T-helper 17 cell (primary cell): Measurements from ENCODE around the gene STXBP1. TPM values are rescaled to one million over a fixed set of nuclear protein-coding genes. Genes with fewer than 3 reads are reported as not detected.

Experiments used
- ATAC-seq: fragments of 150-1000 bp; cut with Tn5 transposase; 2 replicates; pipeline ENCODE4 v1.10.0; 2021; ENCODE audit warnings: mild to moderate bottlenecking, moderate library complexity
- DNase-seq, 3 donors: peaks; one replicate each; pipeline versions ENCODE4 v3.0.0 to v3.0.0-alpha.2; 2020 to 2021
- H3K9me3 ChIP-seq: one replicate; pipeline ENCODE4 v1.7.0; 2013; ENCODE audit warnings: low read length, mild to moderate bottlenecking; ENCODE audit not compliant: control insufficient read depth, poor library complexity, severe bottlenecking
- H3K27ac Mint-ChIP-seq: one replicate; pipeline ENCODE4 v1.8.0; 2022; ENCODE audit warnings: mild to moderate bottlenecking, moderate library complexity, mixed read lengths
- H3K27me3 Mint-ChIP-seq: one replicate; pipeline ENCODE4 v1.8.0; 2022; ENCODE audit warnings: mixed read lengths
- H3K36me3 Mint-ChIP-seq: one replicate; pipeline ENCODE4 v1.8.0; 2022; ENCODE audit warnings: low read depth, mixed read lengths
- H3K4me1 Mint-ChIP-seq: one replicate; pipeline ENCODE4 v1.8.0; 2022; ENCODE audit warnings: mild to moderate bottlenecking, mixed read lengths
- H3K4me3 Mint-ChIP-seq: one replicate; pipeline ENCODE4 v1.8.0; 2022; ENCODE audit warnings: mild to moderate bottlenecking, moderate library complexity, mixed read lengths
- total RNA-seq, 4 donors: library from RNA in 2 of 4; stranded (reverse) in 2 of 4; gene quantifications; one replicate each; pipeline ENCODE4 v1.2.3 and lab custom pipeline; 2022 to 2026

STXBP1 gene
- total RNA-seq, 2 donors from 2014 or later: 6.3 to 8.4 TPM

- DNase-seq (no peak), ATAC-seq (no peak)
- H3K9me3 ChIP-seq: no peaks in the 10 kb centered on the region
- no peaks in the 10 kb centered on the region for H3K27me3 Mint-ChIP-seq
- H3K4me3 Mint-ChIP-seq: no peak overlapping the region
- H3K36me3 Mint-ChIP-seq: no peaks in the 10 kb centered on the region
- H3K4me1 Mint-ChIP-seq: peaks cover 12% of the 10 kb centered on the region
- no peak overlapping the region for H3K27ac Mint-ChIP-seq
These were observed 117.6 kb downstream of the STXBP1 start for GRCh38 chr9:127729522-127730256.

GRCh38 chr9:127730262-127730661 lies 118.2 kb downstream of the STXBP1 start:
- H3K4me1 Mint-ChIP-seq: peaks cover 13% of the 10 kb centered on the region
- H3K36me3 Mint-ChIP-seq: no peaks in the 10 kb centered on the region
- no peak overlapping the region for H3K27ac Mint-ChIP-seq
- ATAC-seq (no peak), DNase-seq (no peak)
- no peaks in the 10 kb centered on the region for H3K27me3 Mint-ChIP-seq
- no peaks in the 10 kb centered on the region for H3K9me3 ChIP-seq
- H3K4me3 Mint-ChIP-seq: no peak overlapping the region

DNA sequence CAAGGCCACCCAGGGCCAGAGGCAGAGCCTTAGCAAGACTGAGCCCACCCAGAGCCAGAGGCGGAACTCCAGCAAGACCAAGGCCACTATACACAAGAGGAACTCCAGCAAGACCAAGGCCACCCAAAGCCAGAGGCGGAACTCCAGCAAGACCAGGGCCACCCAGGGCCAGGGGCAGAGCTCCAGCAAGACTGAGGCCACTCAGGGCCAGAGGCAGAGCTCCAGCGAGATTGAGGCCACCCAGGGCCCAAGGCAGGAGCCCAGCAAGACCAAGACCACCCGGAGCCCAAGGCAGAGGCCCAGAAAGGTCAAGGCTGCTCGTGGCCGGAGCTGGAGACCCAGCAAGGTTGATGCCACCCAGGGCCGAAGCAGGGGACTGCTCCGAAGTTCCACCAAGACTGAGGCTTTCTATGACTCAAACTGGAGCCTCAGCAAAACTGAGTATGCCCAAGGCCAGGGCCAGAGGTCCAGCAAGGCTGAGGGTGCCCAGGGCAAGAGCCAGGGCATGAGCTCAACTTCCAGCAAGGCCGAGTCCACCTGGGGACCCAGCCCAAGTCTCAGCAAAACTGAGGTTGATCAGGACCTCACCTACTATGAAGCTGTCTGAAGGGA lies 118.8 kb downstream of the STXBP1 start:
- Mint-ChIP-seq H3K4me3 (no peak overlapping the region), H3K27ac (peak overlapping the region; percentile 43), H3K4me1 (peaks cover 14% of the 10 kb centered on the region), H3K27me3 (no peaks in the 10 kb centered on the region), H3K36me3 (no peaks in the 10 kb centered on the region)
- H3K9me3 ChIP-seq: no peaks in the 10 kb centered on the region
- DNase-seq: no peak
- ATAC-seq: no peak

DNA sequence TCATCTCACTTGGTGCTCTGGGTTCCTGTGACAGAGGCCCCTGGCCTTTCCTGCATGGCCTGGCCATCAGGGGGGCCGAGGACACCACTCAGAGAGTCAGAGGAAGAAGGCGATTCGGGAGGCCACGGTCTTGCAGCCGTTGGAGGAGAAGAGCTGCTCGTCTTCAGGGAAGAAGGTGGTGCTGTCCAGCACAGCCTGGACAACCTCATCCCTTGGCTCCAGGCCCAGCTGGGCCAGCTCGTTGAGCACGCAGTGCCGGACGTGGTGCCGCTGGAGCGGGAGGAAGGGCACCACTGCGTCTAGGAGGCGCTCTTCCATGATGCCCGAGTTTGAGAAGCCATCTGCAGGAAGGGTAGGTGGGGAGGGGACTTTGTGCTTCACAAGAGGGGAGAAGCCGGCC lies 119.9 kb downstream of the STXBP1 start:
- peak overlapping the region; percentile 43 for H3K27ac Mint-ChIP-seq

GRCh38 chr9:127732444-127732843 lies 120.4 kb downstream of the STXBP1 start:
- ATAC-seq (no peak), DNase-seq (no peak)
- H3K36me3 Mint-ChIP-seq: no peaks in the 10 kb centered on the region
- H3K4me3 Mint-ChIP-seq: no peak overlapping the region
- no peaks in the 10 kb centered on the region for H3K27me3 Mint-ChIP-seq
- H3K9me3 ChIP-seq: no peaks in the 10 kb centered on the region
- H3K27ac Mint-ChIP-seq: no peak overlapping the region
- H3K4me1 Mint-ChIP-seq: peaks cover 14% of the 10 kb centered on the region

More for the DNA sequence above, 119.9 kb downstream of the STXBP1 start:
- Mint-ChIP-seq H3K27me3 (no peaks in the 10 kb centered on the region), H3K36me3 (no peaks in the 10 kb centered on the region), H3K4me3 (no peak overlapping the region), H3K4me1 (peaks cover 14% of the 10 kb centered on the region)
- ATAC-seq (no peak), DNase-seq (no peak)
- no peaks in the 10 kb centered on the region for H3K9me3 ChIP-seq

- H3K4me3 Mint-ChIP-seq: peak overlapping the region; percentile 25
- H3K27ac Mint-ChIP-seq: peak overlapping the region; percentile 37
- H3K9me3 ChIP-seq: no peaks in the 10 kb centered on the region
- DNase-seq (no peak), ATAC-seq (no peak)
- H3K4me1 Mint-ChIP-seq: peaks cover 14% of the 10 kb centered on the region
- no peaks in the 10 kb centered on the region for H3K27me3 Mint-ChIP-seq
- H3K36me3 Mint-ChIP-seq: peaks cover 3% of the 10 kb centered on the region
These were observed 121.5 kb downstream of the STXBP1 start for GRCh38 chr9:127733614-127734013.

DNA sequence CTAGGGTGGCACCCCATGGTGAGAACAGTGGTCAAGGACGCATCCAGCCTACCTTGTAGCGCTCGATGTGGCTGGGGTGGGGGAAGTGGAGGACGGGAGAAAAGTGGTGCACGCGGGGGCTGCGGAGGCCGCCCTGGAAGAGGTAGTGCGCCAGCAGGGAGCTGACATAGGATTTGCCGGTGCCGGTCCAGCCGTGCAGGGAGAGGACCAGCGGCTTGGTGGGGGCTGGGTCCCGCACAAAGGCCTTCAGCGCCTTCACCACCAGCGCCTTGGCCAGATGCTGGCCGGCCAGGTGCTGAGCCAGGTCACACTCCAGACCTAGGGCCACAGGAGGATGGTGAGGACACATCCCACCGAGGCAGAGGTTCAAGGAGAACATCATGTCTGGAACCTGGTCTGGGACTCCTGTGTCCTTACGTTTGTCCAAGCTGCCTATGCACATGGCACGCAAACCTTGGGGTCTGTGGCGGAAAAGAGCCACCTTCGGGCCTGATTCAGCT lies 122.2 kb downstream of the STXBP1 start:
- H3K36me3 Mint-ChIP-seq: peaks cover 3% of the 10 kb centered on the region
- ATAC-seq: no peak

GRCh38 chr9:127734747-127735529 lies 122.9 kb downstream of the STXBP1 start, which contains the start of gene TOR2A:
TOR2A (minus strand) TSS chr9:127735294; CDS start chr9:127735270, 24 bp downstream.
- Mint-ChIP-seq H3K27ac (peak within 1 kb of the TSS; percentile 95), H3K4me1 (peaks cover 13% of the 10 kb centered on the region), H3K36me3 (peaks cover 3% of the 10 kb centered on the region), H3K27me3 (no peaks in the 10 kb centered on the region), H3K4me3 (peak within 1 kb of the TSS; percentile 94)
- DNase-seq (peak; percentile 98 to 99 (median 99)), ATAC-seq (peak; percentile 94)
- no peaks in the 10 kb centered on the region for H3K9me3 ChIP-seq

More for the DNA sequence above, 122.2 kb downstream of the STXBP1 start:
- H3K4me3 Mint-ChIP-seq: peak overlapping the region; percentile 94
- H3K27ac Mint-ChIP-seq: peak overlapping the region; percentile 37
- peaks cover 14% of the 10 kb centered on the region for H3K4me1 Mint-ChIP-seq
- no peaks in the 10 kb centered on the region for H3K9me3 ChIP-seq
- DNase-seq: no peak
- H3K27me3 Mint-ChIP-seq: no peaks in the 10 kb centered on the region

DNA sequence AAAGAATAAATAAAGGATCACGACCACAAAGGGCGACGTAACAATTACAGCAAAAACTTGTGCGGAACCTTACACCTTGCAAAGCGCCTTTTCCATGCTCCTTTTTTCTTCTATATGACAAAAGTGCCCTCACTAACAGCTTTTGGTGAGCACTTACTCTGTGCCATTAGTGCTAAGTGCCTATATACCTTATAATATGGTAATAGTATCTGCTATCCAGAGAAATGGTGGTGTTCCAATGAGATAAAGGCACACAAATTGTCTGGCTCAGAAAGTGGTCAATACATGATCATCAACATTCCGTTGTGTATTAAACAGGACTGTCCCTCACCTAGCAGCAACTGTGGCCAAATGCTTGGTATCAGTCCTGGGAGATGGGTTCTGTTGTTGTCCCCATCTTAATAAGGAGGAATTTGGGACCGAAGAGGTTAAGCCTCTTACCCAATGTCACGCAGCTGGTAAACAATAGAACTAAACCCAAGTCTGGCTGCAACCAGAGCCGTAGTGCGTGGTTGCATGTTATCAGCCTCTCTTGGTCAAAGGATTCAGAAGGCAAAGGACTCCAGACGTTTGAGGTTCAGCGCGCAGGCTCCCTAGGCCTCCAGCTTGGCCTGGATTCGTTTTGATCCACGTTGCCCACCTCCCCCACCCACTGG lies 123.6 kb downstream of the STXBP1 start:
- Mint-ChIP-seq H3K36me3 (peaks cover 3% of the 10 kb centered on the region), H3K4me3 (peak overlapping the region; percentile 94), H3K4me1 (peaks cover 12% of the 10 kb centered on the region), H3K27ac (peak overlapping the region; percentile 95), H3K27me3 (no peaks in the 10 kb centered on the region)
- no peaks in the 10 kb centered on the region for H3K9me3 ChIP-seq
- DNase-seq (no peak), ATAC-seq (no peak)

- H3K9me3 ChIP-seq: no peaks in the 10 kb centered on the region
- H3K4me3 Mint-ChIP-seq: no peak overlapping the region
- no peak for DNase-seq
- peak overlapping the region; percentile 95 for H3K27ac Mint-ChIP-seq
- H3K4me1 Mint-ChIP-seq: peaks cover 6% of the 10 kb centered on the region
- peaks cover 5% of the 10 kb centered on the region for H3K36me3 Mint-ChIP-seq
- ATAC-seq: no peak
- H3K27me3 Mint-ChIP-seq: no peaks in the 10 kb centered on the region
These were observed 126.6 kb downstream of the STXBP1 start for GRCh38 chr9:127738666-127739065.

DNA sequence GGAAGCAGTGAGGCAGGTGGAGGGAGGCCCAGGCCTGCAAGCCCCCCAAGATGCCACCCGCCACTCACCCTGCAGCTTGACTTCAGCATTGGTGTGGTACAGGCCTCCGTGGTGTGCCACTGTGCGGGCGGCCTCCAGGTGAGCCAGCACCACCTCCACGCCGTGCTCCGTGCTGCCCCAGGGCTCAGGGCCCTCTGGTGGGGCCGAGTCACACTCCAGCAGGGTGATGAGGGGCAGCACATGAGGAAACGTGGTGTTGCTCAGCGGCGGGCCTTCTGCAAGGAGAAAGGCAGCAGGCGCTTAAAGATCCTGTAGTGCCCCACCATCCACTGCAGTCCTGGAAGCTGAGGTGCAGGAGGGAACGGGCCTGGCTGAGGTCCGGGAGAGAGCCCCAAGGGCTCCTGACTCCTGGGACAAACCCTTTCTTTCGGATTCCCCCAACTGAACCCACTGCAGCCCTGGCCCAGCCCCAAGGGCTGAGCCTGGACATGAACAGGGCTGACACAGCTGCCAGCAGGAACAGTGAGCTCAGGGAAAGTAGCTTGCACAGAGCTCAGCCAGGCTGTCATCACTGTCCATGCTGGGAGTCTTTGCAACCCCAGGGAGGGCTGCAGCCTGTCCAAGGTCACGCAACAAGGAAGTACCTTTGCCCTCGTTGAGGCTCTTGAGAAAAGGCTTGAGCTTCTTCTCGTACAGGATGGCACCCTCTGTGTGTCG lies 127.7 kb downstream of the STXBP1 start:
- no peak for DNase-seq
- Mint-ChIP-seq H3K36me3 (peaks cover 5% of the 10 kb centered on the region), H3K27ac (peak overlapping the region; percentile 95)

GRCh38 chr9:127741831-127742434 lies 129.9 kb downstream of the STXBP1 start:
- Mint-ChIP-seq H3K4me3 (no peak overlapping the region), H3K36me3 (peaks cover 5% of the 10 kb centered on the region), H3K4me1 (no peaks in the 10 kb centered on the region), H3K27ac (no peak overlapping the region), H3K27me3 (no peaks in the 10 kb centered on the region)
- no peaks in the 10 kb centered on the region for H3K9me3 ChIP-seq
- DNase-seq (no peak), ATAC-seq (no peak)

More for the DNA sequence above, 127.7 kb downstream of the STXBP1 start:
- H3K4me1 Mint-ChIP-seq: peaks cover 2% of the 10 kb centered on the region
- H3K27me3 Mint-ChIP-seq: no peaks in the 10 kb centered on the region
- no peak for ATAC-seq
- no peak overlapping the region for H3K4me3 Mint-ChIP-seq
- H3K9me3 ChIP-seq: no peaks in the 10 kb centered on the region
